GM19328 (cell line): ENCODE data around the gene AAR2.

Experiments
- ATAC-seq: cut with Tn5 transposase; IDR thresholded peaks from one replicate; pipeline ENCODE4 v1.9.1; 2021; ENCODE audit warnings: mild to moderate bottlenecking, moderate library complexity; ENCODE audit not compliant: unreplicated experiment

The AAR2 gene

GRCh38 chr20:36218380-36219064, 17.8 kb upstream of the AAR2 start:
- ATAC-seq, result no peak

GRCh38 chr20:36219671-36220220, 16.5 kb upstream of the AAR2 start:
- no peak for ATAC-seq

- no peak for ATAC-seq
Measured at GRCh38 chr20:36225666-36226065, 10.6 kb upstream of the AAR2 start.

GRCh38 chr20:36228770-36229169, 7.5 kb upstream of the AAR2 start:
- ATAC-seq, result no peak

GRCh38 chr20:36230019-36230418, 6.3 kb upstream of the AAR2 start:
- no peak for ATAC-seq

- ATAC-seq, result no peak
Measured at GRCh38 chr20:36231331-36231730, 4.9 kb upstream of the AAR2 start.

- no peak for ATAC-seq
Measured at GRCh38 chr20:36234771-36235320, 1.4 kb upstream of the AAR2 start.

- no peak for ATAC-seq
Measured at GRCh38 chr20:36236786-36237121, 476 bp downstream of the AAR2 start.

GRCh38 chr20:36237477-36237876, 1.2 kb downstream of the AAR2 start:
- ATAC-seq, result no peak

- ATAC-seq, result no peak
Measured at GRCh38 chr20:36238153-36238552, 1.9 kb downstream of the AAR2 start.

GRCh38 chr20:36238760-36239159, 2.5 kb downstream of the AAR2 start:
- no peak for ATAC-seq

GRCh38 chr20:36240076-36240475, 3.8 kb downstream of the AAR2 start:
- no peak for ATAC-seq

GRCh38 chr20:36241678-36242077, 5.4 kb downstream of the AAR2 start:
- no peak for ATAC-seq

GRCh38 chr20:36243726-36244125, 7.4 kb downstream of the AAR2 start:
- ATAC-seq, result no peak

- ATAC-seq, result no peak
Measured at GRCh38 chr20:36246401-36246800, 10.1 kb downstream of the AAR2 start.

GRCh38 chr20:36248836-36249235, 12.6 kb downstream of the AAR2 start:
- no peak for ATAC-seq

GRCh38 chr20:36249450-36249849, 13.2 kb downstream of the AAR2 start:
- no peak for ATAC-seq

GRCh38 chr20:36251426-36251825, 15.1 kb downstream of the AAR2 start:
- no peak for ATAC-seq

- ATAC-seq, result no peak
Measured at GRCh38 chr20:36252511-36252910, 16.2 kb downstream of the AAR2 start.

GRCh38 chr20:36253036-36253435, 16.8 kb downstream of the AAR2 start:
- ATAC-seq, result no peak

GRCh38 chr20:36254076-36254475, 17.8 kb downstream of the AAR2 start:
- ATAC-seq, result no peak

- ATAC-seq, result no peak
Measured at GRCh38 chr20:36255445-36255844, 19.2 kb downstream of the AAR2 start.
